ENCODE measurements around the gene POLD4. TPM values are rescaled to one million over a fixed set of nuclear protein-coding genes. Genes with fewer than 3 reads are reported as not detected.
A peak's percentile ranks its signal among the peaks of the same experiment; 100 is the strongest.

POLD4 gene
- total RNA-seq, 1 experiment from 2014 or later: 19.5 TPM

DNA sequence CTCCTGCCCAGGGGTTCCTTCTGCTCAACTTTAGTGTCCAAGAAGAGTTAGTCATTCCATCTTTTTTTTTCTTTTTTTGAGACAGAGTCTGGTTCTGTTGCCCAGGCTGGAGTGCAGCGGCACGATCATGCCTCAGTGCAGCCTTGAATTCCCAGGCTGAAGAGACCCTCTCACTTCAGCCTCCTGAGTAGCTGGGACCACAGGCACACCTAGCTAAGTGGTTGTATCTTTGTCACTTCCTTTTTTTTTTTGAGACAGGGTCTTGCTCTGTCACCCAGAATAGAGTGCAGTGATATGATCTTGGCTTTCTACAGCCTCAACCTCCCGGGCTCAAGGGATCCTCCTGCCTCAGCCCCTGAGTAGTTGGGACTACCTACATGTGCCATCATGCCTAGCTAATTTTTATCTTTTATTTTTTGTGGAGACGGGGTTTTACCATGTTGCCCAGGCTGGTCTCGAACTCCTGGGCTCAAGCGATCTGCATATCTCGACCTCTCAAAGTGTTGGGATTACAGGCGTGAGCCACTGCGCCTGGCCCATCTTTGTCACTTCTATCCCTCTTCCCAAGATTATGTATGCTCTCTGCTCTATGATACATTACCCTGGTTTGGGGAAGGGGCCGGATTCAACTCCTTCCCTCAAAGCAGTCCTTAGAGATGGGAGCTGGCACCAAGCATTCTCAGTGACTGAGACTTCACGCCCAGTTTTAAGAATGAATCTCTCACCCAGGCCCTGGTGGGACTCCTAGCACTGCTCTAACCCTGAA is 40.0 kb downstream of the POLD4 start:
- Histone ChIP-seq H4K20me1 (ENCODE audit: control insufficient read depth, insufficient read depth, insufficient read length) (no peaks in the 10 kb centered on the region), H3T11ph (ENCODE audit: low read length) (no peak overlapping the region), H3K23me2 (ENCODE audit: insufficient read length, low read depth, low read length, poor library complexity, severe bottlenecking) (peaks cover 13% of the 10 kb centered on the region), H2AFZ (ENCODE audit: low read length) (no peak overlapping the region), H3K79me1 (ENCODE audit: insufficient read depth, low read depth, low read length, poor library complexity, severe bottlenecking) (no peaks in the 10 kb centered on the region), H4K5ac (ENCODE audit: insufficient read length, low read depth, low read length) (no peak overlapping the region), H3K27ac (ENCODE audit: insufficient read length, low read depth, low read length) (no peak overlapping the region), H3K79me2 (ENCODE audit: insufficient read depth, low read length) (no peaks in the 10 kb centered on the region), H2BK12ac (ENCODE audit: insufficient read length, low read depth, low read length) (no peak overlapping the region), H2BK15ac (ENCODE audit: low read depth, low read length) (no peak overlapping the region), H3K9ac (ENCODE audit: extremely low read depth, insufficient read length, low read length) (no peak overlapping the region), H4K91ac (ENCODE audit: insufficient read length, low read depth, low read length) (no peak overlapping the region), H2BK120ac (ENCODE audit: low read depth, low read length, poor library complexity, severe bottlenecking) (no peak overlapping the region), H3K27me3 (ENCODE audit: insufficient read depth, low read length) (peaks cover 3% of the 10 kb centered on the region; the same call in 1 of the 2 replicates), H3K4me1 (ENCODE audit: insufficient read depth, low read length) (no peaks in the 10 kb centered on the region), H3K56ac (ENCODE audit: insufficient read length, low read depth, low read length) (no peak overlapping the region), H2BK5ac (ENCODE audit: insufficient read length, low read length) (no peak overlapping the region), H3K18ac (ENCODE audit: insufficient read length, low read depth, low read length) (no peak overlapping the region), H3K23ac (ENCODE audit: insufficient read length, low read depth, low read length) (no peak overlapping the region), H2BK20ac (ENCODE audit: low read depth, low read length, poor library complexity, severe bottlenecking) (no peak overlapping the region), H3K14ac (ENCODE audit: insufficient read depth, low read length) (no peak overlapping the region), H2AK5ac (ENCODE audit: insufficient read length, low read length) (no peak overlapping the region), H3K4ac (ENCODE audit: low read depth, low read length) (no peak overlapping the region), H3K9me3 (ENCODE audit: control insufficient read depth, low read depth, low read length) (no peaks in the 10 kb centered on the region), H4K8ac (replicated peaks; ENCODE audit: insufficient read length, low read depth, low read length) (no peak overlapping the region), H3K4me2 (ENCODE audit: insufficient read depth, insufficient read length, low read length) (no peak overlapping the region)
- Mint-ChIP-seq H3K27ac (no peak overlapping the region), H3K27me3 (ENCODE audit: low read depth) (peaks cover 18% of the 10 kb centered on the region), H3K9me3 (no peaks in the 10 kb centered on the region; a peak in 1 of 5 replicates), H3K36me3 (ENCODE audit: insufficient read depth in 1 of 3, low read depth in 3 of 3) (peaks cover 0 to 15% (median 8%) of the 10 kb centered on the region in 3 experiments; a peak in 5 of 7 replicates), H3K4me1 (peaks cover under 1% of the 10 kb centered on the region in 2 experiments; a peak in 3 of 4 replicates), H3K4me3 (peak overlapping the region in 1 of 2 experiments; percentile 5; a peak in 2 of 5 replicates)
- TF ChIP-seq, protein P1, sequence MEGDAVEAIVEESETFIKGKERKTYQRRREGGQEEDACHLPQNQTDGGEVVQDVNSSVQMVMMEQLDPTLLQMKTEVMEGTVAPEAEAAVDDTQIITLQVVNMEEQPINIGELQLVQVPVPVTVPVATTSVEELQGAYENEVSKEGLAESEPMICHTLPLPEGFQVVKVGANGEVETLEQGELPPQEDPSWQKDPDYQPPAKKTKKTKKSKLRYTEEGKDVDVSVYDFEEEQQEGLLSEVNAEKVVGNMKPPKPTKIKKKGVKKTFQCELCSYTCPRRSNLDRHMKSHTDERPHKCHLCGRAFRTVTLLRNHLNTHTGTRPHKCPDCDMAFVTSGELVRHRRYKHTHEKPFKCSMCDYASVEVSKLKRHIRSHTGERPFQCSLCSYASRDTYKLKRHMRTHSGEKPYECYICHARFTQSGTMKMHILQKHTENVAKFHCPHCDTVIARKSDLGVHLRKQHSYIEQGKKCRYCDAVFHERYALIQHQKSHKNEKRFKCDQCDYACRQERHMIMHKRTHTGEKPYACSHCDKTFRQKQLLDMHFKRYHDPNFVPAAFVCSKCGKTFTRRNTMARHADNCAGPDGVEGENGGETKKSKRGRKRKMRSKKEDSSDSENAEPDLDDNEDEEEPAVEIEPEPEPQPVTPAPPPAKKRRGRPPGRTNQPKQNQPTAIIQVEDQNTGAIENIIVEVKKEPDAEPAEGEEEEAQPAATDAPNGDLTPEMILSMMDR (conservative IDR thresholded peaks at IDR 0.05): no peak
- no peak for DNase-seq
- no CpG with 5 or more reads among the region's 11 CpGs for WGBS (ENCODE audit: extremely low coverage, insufficient read length, low lambda C conversion rate)

Data from H9 (cell line).